Sigmoid colon (tissue), 7 donors: ENCODE data around the gene PRKN. TPM values are rescaled to one million over a fixed set of nuclear protein-coding genes. Genes with fewer than 3 reads are reported as not detected.
"Not testable (repeated sequence)": the region's sequence is repeated elsewhere in the genome, so short reads cannot be mapped to it uniquely, and the experiment has no call there.

Source experiments
- DNase-seq: peaks from one replicate; pipeline ENCODE4 v3.0.0-alpha.2; 2019
- H3K27ac ChIP-seq, 4 donors: fragments of 200-600 bp; sonication (generic); one replicate each; pipeline ENCODE4 v1.5.1; 2016 to 2019; ENCODE audit warnings: mild to moderate bottlenecking in 1 of 4
- H3K27me3 ChIP-seq, 3 donors: fragments of 200-600 bp; sonication (generic); one replicate each; pipeline ENCODE4 v1.5.1; 2019; ENCODE audit warnings: mild to moderate bottlenecking in 1 of 3
- H3K36me3 ChIP-seq, 4 donors: fragments of 200-600 bp; sonication (generic); one replicate each; pipeline ENCODE4 v1.5.1; 2016 to 2019
- H3K4me1 ChIP-seq, 4 donors: fragments of 200-600 bp; sonication (generic); one replicate each; pipeline ENCODE4 v1.5.1; 2017 to 2019
- H3K4me3 ChIP-seq, 4 donors: fragments of 200-600 bp; sonication (generic); one replicate each; pipeline ENCODE4 v1.5.1; 2017 to 2019; ENCODE audit warnings: mild to moderate bottlenecking in 2 of 4, moderate library complexity in 1 of 4
- H3K9me3 ChIP-seq, 4 donors: fragments of 200-600 bp in 3 of 4; sonication (generic) in 3 of 4; one replicate each; pipeline versions ENCODE4 v1.5.1 to v1.6.1; 2013 to 2019
- EP300 ChIP-seq, 4 donors: sonication (generic); formaldehyde crosslinking; IDR thresholded peaks; one replicate each; pipeline ENCODE4 v1.6.1; 2017; ENCODE audit warnings: antibody characterized with exemption in 4 of 4
- POLR2A ChIP-seq, 2 donors: fragments of 450-650 bp; IDR thresholded peaks; one replicate each; pipeline ENCODE4 v1.6.1; 2016; ENCODE audit warnings: antibody characterized with exemption in 2 of 2, mild to moderate bottlenecking in 2 of 2, moderate library complexity in 2 of 2
- POLR2AphosphoS5 ChIP-seq, 4 donors: sonication (generic); formaldehyde crosslinking; IDR thresholded peaks; one replicate each; pipeline ENCODE4 v1.6.1; 2017; ENCODE audit warnings: antibody characterized with exemption in 4 of 4
- WGBS, 2 donors: extraction: QIAGEN DNeasy Blood & Tissue Kit; methylation state at CpG; one replicate each; pipeline ENCODE4 v1.1.7; 2013; 5-methylcytosine and 5-hydroxymethylcytosine counted together
- intact Hi-C: fragments of 100-400 bp; cut with DNase I; formaldehyde crosslinking; loops from one replicate; pipeline ENCODE4 v1.15.1; 2023
- polyA plus RNA-seq, 3 donors: library from polyadenylated mRNA; stranded (reverse); fragments of 200-250 nt; gene quantifications; one replicate each; pipeline ENCODE4 v1.2.3, GENCODE V29; 2013
- total RNA-seq, 4 donors: library from RNA; depleted of rRNA; stranded (reverse); fragments of >200 nt; gene quantifications; one replicate each; pipeline ENCODE4 v1.1.0, GENCODE V29; 2016
- TF ChIP-seq, protein P1 (sequence below), 4 experiments: fragments of 450-650 bp in 3 of 4; fragments of 200-600 bp in 1 of 4; IDR thresholded peaks; one replicate each; pipeline ENCODE4 v1.5.1; 2016 to 2019; ENCODE audit warnings: antibody characterized with exemption in 4 of 4, mild to moderate bottlenecking in 3 of 4, moderate library complexity in 2 of 4
- donor health status: healthy with polysubstance abuse.
- donor health status: Bipolar disorder and iron deficiency.
- donor health status: healthy.

PRKN gene
- total and polyA plus RNA-seq, 7 donors = 0.38 to 173 (median 9.7) TPM

DNA sequence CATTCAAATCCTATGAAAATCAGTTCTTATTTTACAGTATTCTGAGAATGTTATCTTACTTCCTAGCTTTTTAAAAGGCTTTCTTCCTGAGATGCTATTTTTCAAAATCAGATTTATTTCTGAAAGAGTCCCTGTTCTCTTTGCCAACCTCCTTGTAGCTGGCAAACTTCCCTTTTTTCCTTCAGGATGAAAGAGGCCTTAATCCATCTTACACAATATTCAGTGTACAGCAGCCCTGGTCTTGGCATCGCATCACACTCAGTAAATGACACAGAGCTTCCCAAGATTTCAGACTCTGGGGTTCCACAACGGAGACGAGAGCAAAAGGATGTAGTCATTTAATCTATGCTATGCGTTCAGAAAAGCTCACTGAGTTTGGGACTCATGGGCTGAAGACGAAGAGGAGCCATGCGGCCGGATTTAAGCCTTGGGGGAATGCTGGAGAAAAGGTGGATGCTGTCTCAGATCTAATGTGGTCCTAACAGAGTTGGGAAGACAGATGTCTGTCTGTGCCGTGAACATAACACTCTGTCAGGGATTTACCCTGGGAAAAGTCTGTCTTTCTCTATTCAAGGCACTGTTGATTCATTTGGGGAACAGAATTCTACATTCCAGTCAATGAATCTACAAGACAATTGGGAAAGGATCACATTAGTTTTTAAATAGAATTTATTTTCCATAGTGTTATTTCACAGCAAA lies 837.3 kb downstream of the PRKN start:
- Histone ChIP-seq H3K27me3 (no peaks in the 10 kb centered on the region), H3K4me3 (no peak overlapping the region), H3K36me3 (no peaks in the 10 kb centered on the region), H3K9me3 (no peaks in the 10 kb centered on the region), H3K27ac (no peak overlapping the region), H3K4me1 (no peaks in the 10 kb centered on the region)
- intact Hi-C loops = no loop called here
- no peak for DNase-seq
- 75 to 89% methylated on average over 8 of the region's 8 CpGs for WGBS, 2 donors
- no peak for TF ChIP-seq POLR2AphosphoS5 (IDR thresholded peaks at IDR 0.05)
- TF ChIP-seq, protein P1, sequence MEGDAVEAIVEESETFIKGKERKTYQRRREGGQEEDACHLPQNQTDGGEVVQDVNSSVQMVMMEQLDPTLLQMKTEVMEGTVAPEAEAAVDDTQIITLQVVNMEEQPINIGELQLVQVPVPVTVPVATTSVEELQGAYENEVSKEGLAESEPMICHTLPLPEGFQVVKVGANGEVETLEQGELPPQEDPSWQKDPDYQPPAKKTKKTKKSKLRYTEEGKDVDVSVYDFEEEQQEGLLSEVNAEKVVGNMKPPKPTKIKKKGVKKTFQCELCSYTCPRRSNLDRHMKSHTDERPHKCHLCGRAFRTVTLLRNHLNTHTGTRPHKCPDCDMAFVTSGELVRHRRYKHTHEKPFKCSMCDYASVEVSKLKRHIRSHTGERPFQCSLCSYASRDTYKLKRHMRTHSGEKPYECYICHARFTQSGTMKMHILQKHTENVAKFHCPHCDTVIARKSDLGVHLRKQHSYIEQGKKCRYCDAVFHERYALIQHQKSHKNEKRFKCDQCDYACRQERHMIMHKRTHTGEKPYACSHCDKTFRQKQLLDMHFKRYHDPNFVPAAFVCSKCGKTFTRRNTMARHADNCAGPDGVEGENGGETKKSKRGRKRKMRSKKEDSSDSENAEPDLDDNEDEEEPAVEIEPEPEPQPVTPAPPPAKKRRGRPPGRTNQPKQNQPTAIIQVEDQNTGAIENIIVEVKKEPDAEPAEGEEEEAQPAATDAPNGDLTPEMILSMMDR (IDR thresholded peaks at IDR 0.05) = no peak
- TF ChIP-seq POLR2A (IDR thresholded peaks at IDR 0.05) = no peak
- TF ChIP-seq EP300 (IDR thresholded peaks at IDR 0.05) = no peak

GRCh38 chr6:161889324-161889723 lies 838.2 kb downstream of the PRKN start:
- TF ChIP-seq, protein P1 (IDR thresholded peaks at IDR 0.05) = no peak
- TF ChIP-seq EP300 (IDR thresholded peaks at IDR 0.05) (no peak), POLR2AphosphoS5 (IDR thresholded peaks at IDR 0.05) (no peak)
- no peak overlapping the region for H3K4me3 ChIP-seq

DNA sequence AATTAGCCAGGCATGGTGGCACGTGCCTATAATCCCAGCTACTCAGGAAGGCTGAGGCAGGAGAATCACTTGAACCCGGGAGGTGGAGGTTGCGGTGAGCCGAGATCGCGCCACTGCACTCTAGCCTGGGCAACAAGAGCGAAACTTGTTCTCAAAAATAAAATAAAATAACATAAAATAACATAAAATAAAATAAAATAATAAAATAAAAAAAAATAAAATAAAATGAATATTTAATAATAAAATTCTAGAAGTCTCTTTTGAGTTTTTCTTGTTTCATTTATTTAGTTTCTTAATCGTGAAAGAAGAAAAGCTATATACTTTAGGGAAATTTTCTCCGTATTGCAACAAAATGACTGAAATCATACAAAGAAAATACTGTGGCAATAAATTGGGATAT lies 841.0 kb downstream of the PRKN start:
- WGBS, 2 donors = 95 to 96% methylated on average over 9 of the region's 9 CpGs
- H3K9me3 ChIP-seq, H3K27ac ChIP-seq, H3K4me3 ChIP-seq, H3K27me3 ChIP-seq, H3K36me3 ChIP-seq, intact Hi-C loops, DNase-seq, H3K4me1 ChIP-seq: not testable (repeated sequence)

More at GRCh38 chr6:161889324-161889723, 838.2 kb downstream of the PRKN start:
- Histone ChIP-seq H3K36me3 (no peaks in the 10 kb centered on the region), H3K27ac (no peak overlapping the region), H3K4me1 (no peaks in the 10 kb centered on the region), H3K27me3 (no peaks in the 10 kb centered on the region), H3K9me3 (no peaks in the 10 kb centered on the region)
- DNase-seq = no peak
- 77 to 90% methylated on average over 7 of the region's 7 CpGs for WGBS, 2 donors
- intact Hi-C loops = no loop called here

GRCh38 chr6:161884782-161885181 lies 842.8 kb downstream of the PRKN start:
- TF ChIP-seq POLR2A (IDR thresholded peaks at IDR 0.05) (no peak), POLR2AphosphoS5 (IDR thresholded peaks at IDR 0.05) (no peak), EP300 (IDR thresholded peaks at IDR 0.05) (no peak)
- TF ChIP-seq, protein P1 (IDR thresholded peaks at IDR 0.05) = no peak
- H3K9me3 ChIP-seq = no peaks in the 10 kb centered on the region
- no peak for DNase-seq
- no peak overlapping the region for H3K4me3 ChIP-seq
- no peak overlapping the region for H3K27ac ChIP-seq
- intact Hi-C loops = no loop called here
- WGBS, 2 donors = 47 to 92% methylated on average over 2 of the region's 2 CpGs
- H3K4me1 ChIP-seq = no peaks in the 10 kb centered on the region
- no peaks in the 10 kb centered on the region for H3K27me3 ChIP-seq
- H3K36me3 ChIP-seq = no peaks in the 10 kb centered on the region

- no peak overlapping the region for H3K27ac ChIP-seq
- intact Hi-C loops = no loop called here
- TF ChIP-seq, protein P1 (IDR thresholded peaks at IDR 0.05) = no peak
- TF ChIP-seq EP300 (IDR thresholded peaks at IDR 0.05) (no peak), POLR2A (IDR thresholded peaks at IDR 0.05) (no peak)
- H3K4me3 ChIP-seq = no peak overlapping the region
- no peaks in the 10 kb centered on the region for H3K36me3 ChIP-seq
- WGBS, 2 donors = 33 to 77% methylated on average over 15 of the region's 15 CpGs
- no peaks in the 10 kb centered on the region for H3K9me3 ChIP-seq
- no peaks in the 10 kb centered on the region for H3K27me3 ChIP-seq
- DNase-seq = no peak
- no peaks in the 10 kb centered on the region for H3K4me1 ChIP-seq
Measured at GRCh38 chr6:161882196-161882765, 845.3 kb downstream of the PRKN start.
